Ishikawa (cell line): Measurements from ENCODE around the gene UGT1A9.

ENCODE experiments used
- CEBPB ChIP-seq: IDR thresholded peaks from 2 replicates; pipeline ENCODE4 v1.6.1; 2012
- EP300 ChIP-seq: IDR thresholded peaks from 2 replicates; pipeline ENCODE4 v1.6.1; 2012; ENCODE audit warnings: borderline replicate concordance
- RAD21 ChIP-seq: IDR thresholded peaks from 2 replicates; pipeline ENCODE4 v1.6.1; 2012; ENCODE audit warnings: low read depth
- TEAD4 ChIP-seq: IDR thresholded peaks from 2 replicates; pipeline ENCODE4 v1.6.1; 2012
- YY1 ChIP-seq: IDR thresholded peaks from 2 replicates; pipeline ENCODE4 v1.6.1; 2012; ENCODE audit warnings: low read depth
- TF ChIP-seq, protein P1 (sequence below): IDR thresholded peaks from 2 replicates; pipeline ENCODE4 v1.6.1; 2012; ENCODE audit warnings: low read depth, mild to moderate bottlenecking

DNA sequence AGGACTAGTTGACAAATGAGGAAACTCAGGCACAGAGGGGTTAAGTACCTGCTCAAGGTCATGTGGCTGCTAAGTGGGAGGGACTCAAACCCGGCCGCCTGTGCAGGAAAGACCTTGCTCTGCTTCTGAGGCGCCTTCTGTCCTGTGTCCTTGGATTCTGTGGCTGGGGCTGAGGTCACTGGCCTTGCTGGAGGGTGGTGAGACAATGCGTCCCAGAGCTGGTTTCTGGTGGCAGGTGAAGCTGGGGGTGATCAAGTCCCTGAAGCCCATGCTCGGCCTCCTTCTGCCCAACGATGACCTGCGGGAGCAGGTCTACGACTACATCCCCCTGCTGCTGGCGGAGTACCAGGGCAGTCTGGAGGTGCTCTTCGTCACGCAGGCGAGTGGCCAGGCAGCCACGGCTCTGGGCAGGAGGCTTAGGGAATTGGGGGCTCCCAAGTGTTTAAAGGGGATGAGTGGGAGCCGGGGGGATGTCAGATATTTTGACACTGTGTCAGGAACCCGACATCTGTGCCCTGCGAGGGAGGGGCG lies 122.5 kb downstream of the UGT1A9 start:
- TF ChIP-seq, protein P1, sequence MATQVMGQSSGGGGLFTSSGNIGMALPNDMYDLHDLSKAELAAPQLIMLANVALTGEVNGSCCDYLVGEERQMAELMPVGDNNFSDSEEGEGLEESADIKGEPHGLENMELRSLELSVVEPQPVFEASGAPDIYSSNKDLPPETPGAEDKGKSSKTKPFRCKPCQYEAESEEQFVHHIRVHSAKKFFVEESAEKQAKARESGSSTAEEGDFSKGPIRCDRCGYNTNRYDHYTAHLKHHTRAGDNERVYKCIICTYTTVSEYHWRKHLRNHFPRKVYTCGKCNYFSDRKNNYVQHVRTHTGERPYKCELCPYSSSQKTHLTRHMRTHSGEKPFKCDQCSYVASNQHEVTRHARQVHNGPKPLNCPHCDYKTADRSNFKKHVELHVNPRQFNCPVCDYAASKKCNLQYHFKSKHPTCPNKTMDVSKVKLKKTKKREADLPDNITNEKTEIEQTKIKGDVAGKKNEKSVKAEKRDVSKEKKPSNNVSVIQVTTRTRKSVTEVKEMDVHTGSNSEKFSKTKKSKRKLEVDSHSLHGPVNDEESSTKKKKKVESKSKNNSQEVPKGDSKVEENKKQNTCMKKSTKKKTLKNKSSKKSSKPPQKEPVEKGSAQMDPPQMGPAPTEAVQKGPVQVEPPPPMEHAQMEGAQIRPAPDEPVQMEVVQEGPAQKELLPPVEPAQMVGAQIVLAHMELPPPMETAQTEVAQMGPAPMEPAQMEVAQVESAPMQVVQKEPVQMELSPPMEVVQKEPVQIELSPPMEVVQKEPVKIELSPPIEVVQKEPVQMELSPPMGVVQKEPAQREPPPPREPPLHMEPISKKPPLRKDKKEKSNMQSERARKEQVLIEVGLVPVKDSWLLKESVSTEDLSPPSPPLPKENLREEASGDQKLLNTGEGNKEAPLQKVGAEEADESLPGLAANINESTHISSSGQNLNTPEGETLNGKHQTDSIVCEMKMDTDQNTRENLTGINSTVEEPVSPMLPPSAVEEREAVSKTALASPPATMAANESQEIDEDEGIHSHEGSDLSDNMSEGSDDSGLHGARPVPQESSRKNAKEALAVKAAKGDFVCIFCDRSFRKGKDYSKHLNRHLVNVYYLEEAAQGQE, result no peak
- TF ChIP-seq RAD21 (no peak), EP300 (no peak), TEAD4 (no peak), YY1 (no peak), CEBPB (no peak)
